Fibroblast of the aortic adventitia (primary cell): ENCODE measurements around the gene ASPRV1. TPM values are rescaled to one million over a fixed set of nuclear protein-coding genes. Genes with fewer than 3 reads are reported as not detected.

ENCODE experiments used
- DNase-seq: peaks from one replicate; pipeline ENCODE4 v3.0.0-alpha.2; 2010; ENCODE audit warnings: low read depth
- H3K4me3 ChIP-seq: 2 replicates; pipeline ENCODE4 v1.5.1; 2011; ENCODE audit warnings: low read depth, mild to moderate bottlenecking, control low read depth, low read length, moderate library complexity
- CTCF ChIP-seq: IDR thresholded peaks from 2 replicates; pipeline ENCODE4 v1.5.1; 2011; ENCODE audit warnings: mild to moderate bottlenecking, low read length, control low read depth, inconsistent platforms; ENCODE audit not compliant: insufficient read depth
- total RNA-seq: library from RNA; depleted of rRNA; stranded (reverse); fragments of >200 nt; gene quantifications from 2 replicates; pipeline ENCODE4 v1.2.3, GENCODE V29; 2012; ENCODE audit warnings: low replicate concordance

Gene ASPRV1
- total RNA-seq, 1 donor, result 0.54 TPM

GRCh38 chr2:69943843-69944525, 17.4 kb downstream of the ASPRV1 start:
- TF ChIP-seq CTCF, result no peak
- no peak overlapping the region for H3K4me3 ChIP-seq
- no peak for DNase-seq

GRCh38 chr2:69943000-69943842, 18.2 kb downstream of the ASPRV1 start:
- no peak for TF ChIP-seq CTCF
- H3K4me3 ChIP-seq, result no peak overlapping the region
- DNase-seq, result no peak

- H3K4me3 ChIP-seq, result no peak overlapping the region
- TF ChIP-seq CTCF, result no peak
- no peak for DNase-seq
Observed at GRCh38 chr2:69940691-69941090, 20.7 kb downstream of the ASPRV1 start.

- no peak overlapping the region for H3K4me3 ChIP-seq
- TF ChIP-seq CTCF, result no peak
- DNase-seq, result no peak
Observed at GRCh38 chr2:69939722-69940121, 21.7 kb downstream of the ASPRV1 start.

- no peak overlapping the region for H3K4me3 ChIP-seq
- no peak for DNase-seq
- TF ChIP-seq CTCF, result no peak
Observed at GRCh38 chr2:69937968-69938367, 23.5 kb downstream of the ASPRV1 start.

- no peak for DNase-seq
- TF ChIP-seq CTCF, result no peak
- H3K4me3 ChIP-seq, result no peak overlapping the region
Observed at GRCh38 chr2:69936906-69937305, 24.5 kb downstream of the ASPRV1 start.

GRCh38 chr2:69935011-69935410, 26.4 kb downstream of the ASPRV1 start:
- H3K4me3 ChIP-seq, result no peak overlapping the region
- TF ChIP-seq CTCF, result no peak
- DNase-seq, result no peak
